ENCODE results near the gene INTS6.

INTS6 gene, protein sequence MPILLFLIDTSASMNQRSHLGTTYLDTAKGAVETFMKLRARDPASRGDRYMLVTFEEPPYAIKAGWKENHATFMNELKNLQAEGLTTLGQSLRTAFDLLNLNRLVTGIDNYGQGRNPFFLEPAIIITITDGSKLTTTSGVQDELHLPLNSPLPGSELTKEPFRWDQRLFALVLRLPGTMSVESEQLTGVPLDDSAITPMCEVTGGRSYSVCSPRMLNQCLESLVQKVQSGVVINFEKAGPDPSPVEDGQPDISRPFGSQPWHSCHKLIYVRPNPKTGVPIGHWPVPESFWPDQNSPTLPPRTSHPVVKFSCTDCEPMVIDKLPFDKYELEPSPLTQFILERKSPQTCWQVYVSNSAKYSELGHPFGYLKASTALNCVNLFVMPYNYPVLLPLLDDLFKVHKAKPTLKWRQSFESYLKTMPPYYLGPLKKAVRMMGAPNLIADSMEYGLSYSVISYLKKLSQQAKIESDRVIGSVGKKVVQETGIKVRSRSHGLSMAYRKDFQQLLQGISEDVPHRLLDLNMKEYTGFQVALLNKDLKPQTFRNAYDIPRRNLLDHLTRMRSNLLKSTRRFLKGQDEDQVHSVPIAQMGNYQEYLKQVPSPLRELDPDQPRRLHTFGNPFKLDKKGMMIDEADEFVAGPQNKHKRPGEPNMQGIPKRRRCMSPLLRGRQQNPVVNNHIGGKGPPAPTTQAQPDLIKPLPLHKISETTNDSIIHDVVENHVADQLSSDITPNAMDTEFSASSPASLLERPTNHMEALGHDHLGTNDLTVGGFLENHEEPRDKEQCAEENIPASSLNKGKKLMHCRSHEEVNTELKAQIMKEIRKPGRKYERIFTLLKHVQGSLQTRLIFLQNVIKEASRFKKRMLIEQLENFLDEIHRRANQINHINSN

DNA sequence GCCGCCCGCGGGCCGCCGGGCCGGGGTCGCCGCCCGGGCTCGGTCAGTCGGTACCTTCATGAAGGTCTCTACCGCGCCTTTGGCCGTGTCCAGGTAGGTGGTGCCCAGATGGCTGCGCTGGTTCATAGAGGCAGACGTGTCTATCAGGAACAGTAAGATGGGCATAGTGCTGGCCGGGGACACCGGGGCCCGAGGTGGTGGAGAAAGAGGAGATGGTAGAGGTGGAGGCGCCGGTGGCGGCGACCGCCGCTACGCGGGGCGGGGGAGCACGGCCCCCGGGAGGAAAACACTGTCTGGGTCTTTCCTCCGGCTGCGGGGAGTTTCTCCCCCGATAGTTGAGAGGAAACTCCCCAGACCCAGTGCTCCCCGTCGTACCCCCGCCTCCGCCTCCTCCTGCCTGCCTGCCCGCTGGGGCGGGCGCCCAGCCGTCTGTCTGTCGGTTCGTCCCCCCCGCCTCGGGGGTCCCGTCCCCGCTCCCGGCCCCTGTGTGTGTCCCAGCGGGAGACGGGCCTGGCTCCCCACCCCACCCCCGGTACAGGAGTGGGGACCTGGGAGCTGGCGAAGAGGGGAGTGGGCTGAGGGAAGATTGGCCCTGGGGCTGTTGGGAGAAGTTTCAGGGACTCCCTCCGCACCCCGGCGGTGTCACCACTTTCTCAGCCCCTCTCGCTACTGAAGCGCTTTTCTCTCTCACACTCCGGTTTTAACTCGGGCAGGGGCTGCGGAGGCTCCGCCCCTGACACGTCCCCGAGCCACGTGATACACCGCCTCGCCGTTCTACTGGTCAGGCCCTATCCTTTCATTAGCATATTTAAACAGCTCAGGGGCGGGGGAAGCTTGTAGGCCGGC, at the start of gene INTS6:
Gene INTS6 (minus strand): TSS at position 676 of the 846 bp plus-strand sequence. CDS start 511 bp downstream, at position 165.
- H3K36me3 ChIP-seq (ENCODE audit: control insufficient read depth, insufficient read depth, low read length): peaks cover 48% of the 10 kb centered on the region
- H3K4me1 ChIP-seq (ENCODE audit: control insufficient read depth, insufficient read depth, low read length): peaks cover 17% of the 10 kb centered on the region
- no peaks in the 10 kb centered on the region for H3K27me3 ChIP-seq (ENCODE audit: control insufficient read depth, insufficient read depth, low read length)
- peaks cover 4% of the 10 kb centered on the region; the same call in 1 of the 2 replicates for H3K9me3 ChIP-seq (ENCODE audit: control insufficient read depth, insufficient read depth, low read length)
- H3K9ac ChIP-seq (ENCODE audit: low read depth, low read length): peak within 1 kb of the TSS; percentile 86
- peak within 1 kb of the TSS; percentile 98 for H3K27ac ChIP-seq (ENCODE audit: low read depth, low read length)
- peak within 1 kb of the TSS; percentile 86 for H3K4me3 ChIP-seq (ENCODE audit: low read depth, low read length)

DNA sequence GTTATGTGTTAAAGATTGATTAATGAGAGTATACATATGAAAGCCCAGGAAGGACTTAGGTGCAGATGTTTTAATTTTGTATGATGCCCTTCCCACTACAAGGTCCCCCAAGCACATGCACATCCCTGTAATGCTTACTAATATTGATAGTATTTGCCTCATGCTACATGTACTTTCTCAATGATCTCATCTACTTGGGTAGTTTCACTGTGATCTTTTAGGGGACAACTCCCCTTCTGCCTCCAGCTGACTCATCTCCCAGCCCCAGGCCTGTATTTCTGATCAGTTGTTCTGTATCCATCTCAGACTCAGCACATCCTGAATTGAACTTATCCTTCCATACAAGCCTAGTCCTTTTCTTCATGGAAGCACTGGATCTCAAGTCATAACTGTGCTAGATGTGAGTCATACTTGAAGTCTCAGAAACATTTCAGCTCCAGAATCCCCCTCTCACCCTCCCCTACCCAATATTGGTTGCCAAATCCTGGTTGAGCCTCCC, 49.4 kb upstream of the INTS6 start:
- H3K9ac ChIP-seq (ENCODE audit: low read depth, low read length): no peak overlapping the region
- H3K27ac ChIP-seq (ENCODE audit: low read depth, low read length): no peak overlapping the region
- no peak overlapping the region for H3K4me3 ChIP-seq (ENCODE audit: low read depth, low read length)
- H3K9me3 ChIP-seq (ENCODE audit: control insufficient read depth, insufficient read depth, low read length): no peaks in the 10 kb centered on the region
- H3K4me1 ChIP-seq (ENCODE audit: control insufficient read depth, insufficient read depth, low read length): no peaks in the 10 kb centered on the region
- H3K36me3 ChIP-seq (ENCODE audit: control insufficient read depth, insufficient read depth, low read length): no peaks in the 10 kb centered on the region
- no peaks in the 10 kb centered on the region for H3K27me3 ChIP-seq (ENCODE audit: control insufficient read depth, insufficient read depth, low read length)

GRCh38 chr13:51501592-51502152, 48.8 kb upstream of the INTS6 start:
- Histone ChIP-seq H3K9ac (ENCODE audit: low read depth, low read length) (no peak overlapping the region), H3K27me3 (ENCODE audit: control insufficient read depth, insufficient read depth, low read length) (no peaks in the 10 kb centered on the region), H3K4me1 (ENCODE audit: control insufficient read depth, insufficient read depth, low read length) (no peaks in the 10 kb centered on the region), H3K4me3 (ENCODE audit: low read depth, low read length) (no peak overlapping the region), H3K27ac (ENCODE audit: low read depth, low read length) (no peak overlapping the region), H3K9me3 (ENCODE audit: control insufficient read depth, insufficient read depth, low read length) (no peaks in the 10 kb centered on the region), H3K36me3 (ENCODE audit: control insufficient read depth, insufficient read depth, low read length) (no peaks in the 10 kb centered on the region)

- no peak overlapping the region for H3K4me3 ChIP-seq (ENCODE audit: low read depth, low read length)
- H3K4me1 ChIP-seq (ENCODE audit: control insufficient read depth, insufficient read depth, low read length): no peaks in the 10 kb centered on the region
- H3K36me3 ChIP-seq (ENCODE audit: control insufficient read depth, insufficient read depth, low read length): no peaks in the 10 kb centered on the region
- no peaks in the 10 kb centered on the region for H3K27me3 ChIP-seq (ENCODE audit: control insufficient read depth, insufficient read depth, low read length)
- H3K9me3 ChIP-seq (ENCODE audit: control insufficient read depth, insufficient read depth, low read length): no peaks in the 10 kb centered on the region
- H3K27ac ChIP-seq (ENCODE audit: low read depth, low read length): no peak overlapping the region
- H3K9ac ChIP-seq (ENCODE audit: low read depth, low read length): no peak overlapping the region
Observed at GRCh38 chr13:51501096-51501495, 48.3 kb upstream of the INTS6 start.

DNA sequence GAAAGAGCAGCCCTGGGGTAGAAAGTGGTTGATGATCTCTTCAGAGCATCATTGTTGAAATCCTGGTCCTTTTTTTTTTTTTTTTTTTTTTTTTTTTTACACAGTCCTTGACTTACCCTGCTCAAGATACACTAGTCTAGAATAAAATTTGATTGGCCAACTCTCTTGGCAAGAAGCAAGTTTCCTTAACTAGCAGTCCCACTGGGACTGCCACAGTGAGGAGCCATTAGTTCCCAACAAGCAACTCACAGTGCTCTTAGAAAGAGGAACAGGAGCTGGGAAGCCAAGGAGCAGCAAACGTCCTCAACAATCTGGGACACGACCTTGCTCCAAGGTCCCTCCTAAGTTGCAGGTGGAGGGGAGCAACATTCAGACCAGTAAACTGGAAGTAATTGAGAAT, 47.9 kb upstream of the INTS6 start:
- no peak overlapping the region for H3K9ac ChIP-seq (ENCODE audit: low read depth, low read length)
- no peaks in the 10 kb centered on the region for H3K27me3 ChIP-seq (ENCODE audit: control insufficient read depth, insufficient read depth, low read length)
- no peaks in the 10 kb centered on the region for H3K36me3 ChIP-seq (ENCODE audit: control insufficient read depth, insufficient read depth, low read length)
- no peak overlapping the region for H3K27ac ChIP-seq (ENCODE audit: low read depth, low read length)
- no peak overlapping the region for H3K4me3 ChIP-seq (ENCODE audit: low read depth, low read length)
- no peaks in the 10 kb centered on the region for H3K9me3 ChIP-seq (ENCODE audit: control insufficient read depth, insufficient read depth, low read length)
- no peaks in the 10 kb centered on the region for H3K4me1 ChIP-seq (ENCODE audit: control insufficient read depth, insufficient read depth, low read length)

- Histone ChIP-seq H3K4me3 (ENCODE audit: low read depth, low read length) (no peak overlapping the region), H3K9ac (ENCODE audit: low read depth, low read length) (no peak overlapping the region), H3K27ac (ENCODE audit: low read depth, low read length) (no peak overlapping the region), H3K36me3 (ENCODE audit: control insufficient read depth, insufficient read depth, low read length) (no peaks in the 10 kb centered on the region), H3K4me1 (ENCODE audit: control insufficient read depth, insufficient read depth, low read length) (no peaks in the 10 kb centered on the region), H3K9me3 (ENCODE audit: control insufficient read depth, insufficient read depth, low read length) (no peaks in the 10 kb centered on the region), H3K27me3 (ENCODE audit: control insufficient read depth, insufficient read depth, low read length) (no peaks in the 10 kb centered on the region)
Observed at GRCh38 chr13:51499841-51500240, 47.0 kb upstream of the INTS6 start.

DNA sequence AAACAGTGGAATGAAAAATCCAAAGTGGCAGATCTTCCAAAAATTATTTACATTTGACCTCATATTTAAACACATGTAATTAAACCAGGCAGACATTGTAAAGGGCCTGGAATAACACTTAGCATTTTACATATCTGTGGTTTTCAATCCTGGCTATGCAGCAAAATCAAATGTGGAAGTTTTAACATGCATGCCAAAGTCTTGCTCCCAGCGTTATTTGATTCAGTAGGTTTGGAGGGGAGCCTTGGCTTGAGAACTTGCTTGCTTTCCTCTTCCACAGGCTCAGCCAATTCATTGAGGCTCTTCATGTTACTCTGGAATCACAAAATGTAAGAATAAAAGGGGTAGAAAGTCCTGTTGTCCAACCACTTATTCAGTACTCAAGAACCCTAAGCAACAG, 42.5 kb upstream of the INTS6 start:
- no peaks in the 10 kb centered on the region for H3K36me3 ChIP-seq (ENCODE audit: control insufficient read depth, insufficient read depth, low read length)
- no peaks in the 10 kb centered on the region for H3K27me3 ChIP-seq (ENCODE audit: control insufficient read depth, insufficient read depth, low read length)
- no peak overlapping the region for H3K27ac ChIP-seq (ENCODE audit: low read depth, low read length)
- no peak overlapping the region for H3K4me3 ChIP-seq (ENCODE audit: low read depth, low read length)
- H3K9ac ChIP-seq (ENCODE audit: low read depth, low read length): no peak overlapping the region
- no peaks in the 10 kb centered on the region for H3K9me3 ChIP-seq (ENCODE audit: control insufficient read depth, insufficient read depth, low read length)
- H3K4me1 ChIP-seq (ENCODE audit: control insufficient read depth, insufficient read depth, low read length): no peaks in the 10 kb centered on the region

DNA sequence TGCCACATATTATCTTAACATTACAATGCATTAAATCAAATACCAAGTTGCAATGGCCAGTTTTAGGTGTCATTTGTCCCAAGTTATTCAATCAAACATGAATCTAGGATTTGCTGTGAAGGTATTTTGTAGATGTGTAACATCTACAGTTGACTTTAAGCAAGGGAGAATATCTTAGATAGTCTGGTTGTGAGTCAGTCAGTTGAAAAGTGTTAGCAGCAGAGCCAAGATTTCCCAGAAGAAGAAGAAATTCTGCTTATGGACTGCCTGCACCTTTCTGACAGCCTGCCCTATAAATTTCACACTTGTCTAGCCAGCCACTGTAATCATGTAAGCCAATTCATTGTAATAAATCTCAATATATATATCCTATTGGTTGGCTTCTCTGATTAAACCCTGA, 41.3 kb upstream of the INTS6 start:
- no peak overlapping the region for H3K4me3 ChIP-seq (ENCODE audit: low read depth, low read length)
- no peak overlapping the region for H3K27ac ChIP-seq (ENCODE audit: low read depth, low read length)
- H3K9ac ChIP-seq (ENCODE audit: low read depth, low read length): no peak overlapping the region
- H3K27me3 ChIP-seq (ENCODE audit: control insufficient read depth, insufficient read depth, low read length): no peaks in the 10 kb centered on the region
- H3K9me3 ChIP-seq (ENCODE audit: control insufficient read depth, insufficient read depth, low read length): no peaks in the 10 kb centered on the region
- H3K36me3 ChIP-seq (ENCODE audit: control insufficient read depth, insufficient read depth, low read length): no peaks in the 10 kb centered on the region
- H3K4me1 ChIP-seq (ENCODE audit: control insufficient read depth, insufficient read depth, low read length): no peaks in the 10 kb centered on the region

DNA sequence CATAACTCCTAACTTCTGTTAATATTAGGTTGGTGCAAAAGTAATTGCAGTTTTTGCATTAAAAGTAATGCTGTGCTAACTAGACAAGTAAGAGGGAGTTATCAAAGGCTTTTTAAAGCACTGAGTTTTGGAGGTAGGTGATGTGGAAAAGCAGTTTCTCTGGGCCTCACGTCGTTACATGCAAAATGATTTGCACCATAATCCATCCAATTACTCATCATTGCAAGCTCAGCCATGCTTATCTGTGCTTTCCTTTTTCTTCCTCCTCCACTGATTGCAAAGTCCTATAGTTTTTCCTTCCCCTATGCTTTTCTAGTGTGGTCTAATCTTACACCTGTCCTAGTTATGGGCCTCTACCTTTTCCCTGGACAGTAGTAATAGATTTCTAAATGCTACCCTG, 35.4 kb upstream of the INTS6 start:
- Histone ChIP-seq H3K27ac (ENCODE audit: low read depth, low read length) (no peak overlapping the region), H3K9ac (ENCODE audit: low read depth, low read length) (no peak overlapping the region), H3K4me3 (ENCODE audit: low read depth, low read length) (no peak overlapping the region), H3K4me1 (ENCODE audit: control insufficient read depth, insufficient read depth, low read length) (no peaks in the 10 kb centered on the region), H3K27me3 (ENCODE audit: control insufficient read depth, insufficient read depth, low read length) (no peaks in the 10 kb centered on the region), H3K36me3 (ENCODE audit: control insufficient read depth, insufficient read depth, low read length) (no peaks in the 10 kb centered on the region), H3K9me3 (ENCODE audit: control insufficient read depth, insufficient read depth, low read length) (no peaks in the 10 kb centered on the region)

- H3K36me3 ChIP-seq (ENCODE audit: control insufficient read depth, insufficient read depth, low read length): no peaks in the 10 kb centered on the region
- no peaks in the 10 kb centered on the region for H3K9me3 ChIP-seq (ENCODE audit: control insufficient read depth, insufficient read depth, low read length)
- no peaks in the 10 kb centered on the region for H3K4me1 ChIP-seq (ENCODE audit: control insufficient read depth, insufficient read depth, low read length)
- H3K27me3 ChIP-seq (ENCODE audit: control insufficient read depth, insufficient read depth, low read length): no peaks in the 10 kb centered on the region
- H3K9ac ChIP-seq (ENCODE audit: low read depth, low read length): no peak overlapping the region
- H3K27ac ChIP-seq (ENCODE audit: low read depth, low read length): no peak overlapping the region
- no peak overlapping the region for H3K4me3 ChIP-seq (ENCODE audit: low read depth, low read length)
Observed at GRCh38 chr13:51481656-51482055, 28.8 kb upstream of the INTS6 start.
